Neuronal stem cell (in vitro differentiated cells): ENCODE results near the gene ISG15.

ENCODE experiments used
- DNase-seq: peaks from one replicate; pipeline ENCODE4 v3.0.0-alpha.2; 2013; ENCODE audit warnings: low spot score
- H2AFZ ChIP-seq: one replicate; pipeline ENCODE4 v1.6.1; 2013; ENCODE audit warnings: mild to moderate bottlenecking, low read length, inconsistent platforms
- H2AK5ac ChIP-seq: 2 replicates; pipeline ENCODE4 v1.6.1; 2013; ENCODE audit warnings: low read depth, mild to moderate bottlenecking, inconsistent platforms, low read length, moderate library complexity, mixed read lengths
- H2BK120ac ChIP-seq: 2 replicates; pipeline ENCODE4 v1.6.1; 2013; ENCODE audit warnings: low read depth, mild to moderate bottlenecking, inconsistent platforms, low read length, moderate library complexity, mixed read lengths
- H2BK12ac ChIP-seq: one replicate; pipeline ENCODE4 v1.6.1; 2013; ENCODE audit warnings: low read length, inconsistent platforms
- H2BK15ac ChIP-seq: 2 replicates; pipeline ENCODE4 v1.6.1; 2013; ENCODE audit warnings: mild to moderate bottlenecking, low read length, inconsistent platforms, mixed read lengths
- H2BK5ac ChIP-seq: one replicate; pipeline ENCODE4 v1.6.1; 2013; ENCODE audit warnings: inconsistent platforms, mild to moderate bottlenecking, low read length, moderate library complexity
- H3K14ac ChIP-seq: one replicate; pipeline ENCODE4 v1.6.1; 2013; ENCODE audit warnings: low read length, inconsistent platforms
- H3K18ac ChIP-seq: 2 replicates; pipeline ENCODE4 v1.6.1; 2013; ENCODE audit warnings: low read length, inconsistent platforms
- H3K23ac ChIP-seq: 2 replicates; pipeline ENCODE4 v1.6.1; 2013; ENCODE audit warnings: low read depth, mild to moderate bottlenecking, mixed read lengths, low read length, inconsistent platforms; ENCODE audit not compliant: poor library complexity
- H3K27ac ChIP-seq: replicated peaks from 3 replicates; pipeline ENCODE4 v1.5.1; 2013; ENCODE audit warnings: low read length, inconsistent platforms
- H3K27me3 ChIP-seq, 3 experiments: 2 replicates each; pipeline ENCODE4 v1.6.1; 2013; ENCODE audit warnings: low read length in 3 of 3, mild to moderate bottlenecking in 2 of 3, inconsistent platforms in 1 of 3, low read depth in 1 of 3, mixed read lengths in 1 of 3, moderate library complexity in 1 of 3; ENCODE audit not compliant: control insufficient read depth in 3 of 3, insufficient read depth in 3 of 3
- H3K36me3 ChIP-seq, 2 donors: replicated peaks in 1 of 2; 2 replicates each; pipeline ENCODE4 v1.6.1; 2013; ENCODE audit warnings: low read length in 2 of 2; ENCODE audit not compliant: control insufficient read depth in 2 of 2, insufficient read depth in 2 of 2
- H3K4ac ChIP-seq: 2 replicates; pipeline ENCODE4 v1.6.1; 2013; ENCODE audit warnings: inconsistent platforms, mild to moderate bottlenecking, low read length, moderate library complexity
- H3K4me1 ChIP-seq, 2 donors: 1 replicate in 1 of 2; 2 replicates in 1 of 2; pipeline ENCODE4 v1.6.1; 2013; ENCODE audit warnings: low read length in 2 of 2, low read depth in 1 of 2; ENCODE audit not compliant: control insufficient read depth in 2 of 2, insufficient read depth in 1 of 2
- H3K4me2 ChIP-seq: one replicate; pipeline ENCODE4 v1.6.1; 2013; ENCODE audit warnings: mild to moderate bottlenecking, low read length, inconsistent platforms; ENCODE audit not compliant: insufficient read depth, poor library complexity, severe bottlenecking
- H3K4me3 ChIP-seq, 2 donors: 2 replicates each; pipeline ENCODE4 v1.5.1; 2013; ENCODE audit warnings: low read length in 2 of 2, mild to moderate bottlenecking in 2 of 2, inconsistent platforms in 1 of 2, moderate library complexity in 1 of 2
- H3K79me1 ChIP-seq: one replicate; pipeline ENCODE4 v1.6.1; 2013; ENCODE audit warnings: low read depth, mild to moderate bottlenecking, inconsistent platforms, low read length, moderate library complexity
- H3K9ac ChIP-seq: one replicate; pipeline ENCODE4 v1.6.1; 2013; ENCODE audit warnings: mild to moderate bottlenecking, low read depth, low read length, inconsistent platforms; ENCODE audit not compliant: poor library complexity
- H3K9me3 ChIP-seq, 2 donors: replicated peaks in 1 of 2; 2 replicates each; pipeline versions ENCODE3 to v1.6.1; 2013; ENCODE audit warnings: low read length in 2 of 2, mild to moderate bottlenecking in 2 of 2, inconsistent platforms in 1 of 2, low read depth in 1 of 2, mixed read lengths in 1 of 2, moderate library complexity in 1 of 2; ENCODE audit not compliant: control insufficient read depth in 2 of 2, insufficient read depth in 1 of 2
- H4K8ac ChIP-seq: one replicate; pipeline ENCODE4 v1.6.1; 2013; ENCODE audit warnings: low read depth, mild to moderate bottlenecking, inconsistent platforms, low read length, moderate library complexity
- H4K91ac ChIP-seq: one replicate; pipeline ENCODE4 v1.6.1; 2013; ENCODE audit warnings: low read length, low read depth, mild to moderate bottlenecking, inconsistent platforms; ENCODE audit not compliant: poor library complexity
- WGBS, 2 donors: extraction: QIAGEN DNeasy Blood & Tissue Kit; methylation state at CpG; one replicate each; pipeline ENCODE4 v1.1.7; 2013; ENCODE audit warnings: missing lambda C conversion rate in 2 of 2, mixed read lengths in 1 of 2; ENCODE audit not compliant: insufficient read length in 2 of 2, insufficient replicate concordance in 1 of 2; ENCODE audit errors: extremely low coverage in 2 of 2; 5-methylcytosine and 5-hydroxymethylcytosine counted together

The ISG15 gene

DNA sequence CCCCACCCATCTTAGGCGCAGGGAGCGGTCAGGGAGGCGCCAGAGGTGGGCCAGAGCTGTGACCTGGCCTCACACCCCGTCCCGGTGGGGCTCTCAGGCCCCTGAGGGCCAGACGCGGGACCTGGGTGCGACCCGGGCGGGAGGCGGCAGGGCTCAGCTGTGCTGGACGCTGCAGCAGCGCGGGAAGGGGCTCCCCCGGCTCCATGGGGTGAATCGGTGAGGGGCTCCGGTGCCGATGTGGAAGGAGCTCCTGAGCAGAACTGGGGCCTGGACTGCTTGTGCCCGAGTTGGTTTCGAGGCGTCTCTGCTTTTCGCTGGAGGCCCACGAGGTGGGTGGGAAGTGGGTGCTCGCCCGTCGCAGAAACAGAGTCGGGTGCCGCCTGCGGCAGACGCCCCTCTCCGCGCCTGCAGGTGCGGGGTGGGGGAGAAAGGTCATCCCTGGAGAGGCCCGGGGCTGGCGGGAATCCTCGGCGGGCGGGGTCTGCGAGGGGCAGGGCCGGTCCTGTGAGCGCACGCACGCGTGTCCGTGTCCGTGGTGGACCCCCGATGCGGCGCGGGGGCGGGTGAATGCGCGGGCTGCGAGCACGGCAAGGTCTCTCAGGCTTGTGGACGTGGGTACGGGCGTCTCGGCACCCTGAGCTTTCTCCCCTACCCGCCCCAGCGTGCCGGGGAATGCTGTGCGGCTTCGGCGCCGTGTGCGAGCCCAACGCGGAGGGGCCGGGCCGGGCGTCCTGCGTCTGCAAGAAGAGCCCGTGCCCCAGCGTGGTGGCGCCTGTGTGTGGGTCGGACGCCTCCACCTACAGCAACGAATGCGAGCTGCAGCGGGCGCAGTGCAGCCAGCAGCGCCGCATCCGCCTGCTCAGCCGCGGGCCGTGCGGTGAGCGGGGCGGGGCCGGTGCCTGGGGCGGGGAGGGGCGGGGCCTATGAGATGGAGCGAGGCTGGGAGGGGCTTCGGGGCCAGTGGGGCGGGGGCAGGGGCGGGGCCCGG, 27.0 kb downstream of the ISG15 start:
- H3K4me1 ChIP-seq, result peaks cover 2 to 25% of the 10 kb centered on the region in 2 donors
- peaks cover 45% of the 10 kb centered on the region for H3K79me1 ChIP-seq
- WGBS, 2 donors, result no CpG with 5 or more reads among the region's 99 CpGs
- H2AFZ ChIP-seq, result no peak overlapping the region
- peak overlapping the region; percentile 93 for H3K4ac ChIP-seq
- no peak overlapping the region for H2BK5ac ChIP-seq
- H3K4me3 ChIP-seq, result peak overlapping the region in 1 of 2 donors; percentile 73
- peak overlapping the region; percentile 58 for H2BK15ac ChIP-seq
- peak overlapping the region; percentile 94 for H2BK120ac ChIP-seq
- H3K9ac ChIP-seq, result peak overlapping the region; percentile 94
- peak overlapping the region; percentile 71 for H3K14ac ChIP-seq
- H3K18ac ChIP-seq, result peak overlapping the region; percentile 97
- DNase-seq, result peak; percentile 84
- H3K9me3 ChIP-seq, result no peaks in the 10 kb centered on the region
- peaks cover 50 to 67% of the 10 kb centered on the region in 2 donors for H3K36me3 ChIP-seq
- no peak overlapping the region for H4K91ac ChIP-seq
- H2BK12ac ChIP-seq, result no peak overlapping the region
- H3K27ac ChIP-seq, result no peak overlapping the region
- H4K8ac ChIP-seq, result no peak overlapping the region
- H3K23ac ChIP-seq, result peak overlapping the region; percentile 96
- peak overlapping the region; percentile 90 for H2AK5ac ChIP-seq
- H3K27me3 ChIP-seq, result no peaks in the 10 kb centered on the region
- H3K4me2 ChIP-seq, result peak overlapping the region; percentile 96

DNA sequence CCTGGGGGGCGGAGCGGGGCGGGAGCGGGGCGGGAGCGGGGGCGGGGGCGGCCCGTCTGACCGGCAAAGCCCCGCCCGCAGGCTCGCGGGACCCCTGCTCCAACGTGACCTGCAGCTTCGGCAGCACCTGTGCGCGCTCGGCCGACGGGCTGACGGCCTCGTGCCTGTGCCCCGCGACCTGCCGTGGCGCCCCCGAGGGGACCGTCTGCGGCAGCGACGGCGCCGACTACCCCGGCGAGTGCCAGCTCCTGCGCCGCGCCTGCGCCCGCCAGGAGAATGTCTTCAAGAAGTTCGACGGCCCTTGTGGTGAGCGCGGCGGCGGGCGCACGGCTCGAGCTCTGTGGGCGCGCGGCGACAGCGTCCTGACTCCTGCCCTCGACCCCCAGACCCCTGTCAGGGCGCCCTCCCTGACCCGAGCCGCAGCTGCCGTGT, 27.8 kb downstream of the ISG15 start:
- H4K91ac ChIP-seq, result no peak overlapping the region
- H2BK12ac ChIP-seq, result no peak overlapping the region
- peak overlapping the region; percentile 57 for H3K4me2 ChIP-seq
- peak overlapping the region in 1 of 2 donors; percentile 62 for H3K4me3 ChIP-seq
- H2AFZ ChIP-seq, result no peak overlapping the region
- peaks cover 2 to 25% of the 10 kb centered on the region in 2 donors for H3K4me1 ChIP-seq
- H3K14ac ChIP-seq, result peak overlapping the region; percentile 89
- no peak overlapping the region for H3K27ac ChIP-seq
- no peak overlapping the region for H2BK5ac ChIP-seq
- H4K8ac ChIP-seq, result peak overlapping the region; percentile 17
- peaks cover 53 to 67% of the 10 kb centered on the region in 2 donors for H3K36me3 ChIP-seq
- H2BK120ac ChIP-seq, result no peak overlapping the region
- no peaks in the 10 kb centered on the region for H3K9me3 ChIP-seq
- H2AK5ac ChIP-seq, result peak overlapping the region; percentile 70
- H3K79me1 ChIP-seq, result peaks cover 39% of the 10 kb centered on the region
- peak overlapping the region; percentile 64 for H3K18ac ChIP-seq
- H3K23ac ChIP-seq, result peak overlapping the region; percentile 93
- no peak for DNase-seq
- no CpG with 5 or more reads among the region's 60 CpGs for WGBS, 2 donors
- no peaks in the 10 kb centered on the region for H3K27me3 ChIP-seq
- H3K9ac ChIP-seq, result peak overlapping the region; percentile 77
- no peak overlapping the region for H2BK15ac ChIP-seq
- no peak overlapping the region for H3K4ac ChIP-seq

DNA sequence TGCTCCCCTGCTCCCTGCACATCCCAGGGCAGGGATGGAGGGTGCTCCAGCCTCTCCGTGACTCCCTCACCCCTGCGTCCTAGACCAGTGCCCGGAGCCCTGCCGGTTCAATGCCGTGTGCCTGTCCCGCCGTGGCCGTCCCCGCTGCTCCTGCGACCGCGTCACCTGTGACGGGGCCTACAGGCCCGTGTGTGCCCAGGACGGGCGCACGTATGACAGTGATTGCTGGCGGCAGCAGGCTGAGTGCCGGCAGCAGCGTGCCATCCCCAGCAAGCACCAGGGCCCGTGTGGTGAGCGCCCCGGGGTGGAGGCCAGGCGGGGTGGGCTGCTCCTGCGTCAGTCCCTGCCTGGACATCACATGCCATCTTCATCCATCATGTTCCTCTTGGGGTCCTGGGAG, 28.6 kb downstream of the ISG15 start:
- Histone ChIP-seq H3K23ac (peak overlapping the region; percentile 93), H2BK120ac (no peak overlapping the region), H2BK5ac (no peak overlapping the region), H2BK12ac (peak overlapping the region; percentile 58), H2BK15ac (no peak overlapping the region), H2AFZ (no peak overlapping the region), H3K14ac (peak overlapping the region; percentile 56), H3K4ac (no peak overlapping the region), H3K4me1 (peaks cover 2 to 25% of the 10 kb centered on the region in 2 donors), H4K91ac (no peak overlapping the region), H3K79me1 (peaks cover 34% of the 10 kb centered on the region), H3K9ac (no peak overlapping the region), H4K8ac (no peak overlapping the region), H3K18ac (peak overlapping the region; percentile 71), H3K9me3 (no peaks in the 10 kb centered on the region), H3K27ac (no peak overlapping the region), H3K4me2 (peak overlapping the region; percentile 18), H2AK5ac (no peak overlapping the region), H3K4me3 (no peak overlapping the region), H3K27me3 (no peaks in the 10 kb centered on the region), H3K36me3 (peaks cover 52 to 67% of the 10 kb centered on the region in 2 donors)
- no peak for DNase-seq
- WGBS, 2 donors, result no CpG with 5 or more reads among the region's 25 CpGs

DNA sequence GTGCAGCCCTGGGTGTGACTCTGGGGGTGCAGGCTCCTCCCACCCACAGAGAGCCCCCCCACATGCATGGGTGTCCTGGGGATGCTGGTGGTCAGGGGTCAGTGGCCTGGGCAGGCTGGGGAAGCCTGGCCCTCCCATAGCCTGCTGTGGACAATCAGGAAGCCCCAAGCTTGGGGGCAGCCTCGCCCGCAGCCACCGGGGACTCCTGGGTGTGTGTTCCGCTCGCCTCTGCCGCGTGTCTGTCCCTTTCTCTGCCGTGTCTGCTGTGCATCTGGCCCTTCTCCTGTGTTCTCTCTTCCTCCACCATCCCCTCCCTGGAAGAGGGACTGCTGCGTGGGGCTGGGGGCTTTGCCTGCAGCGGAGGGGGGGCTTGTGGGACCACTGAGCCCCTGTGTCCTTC, 29.5 kb downstream of the ISG15 start:
- no CpG with 5 or more reads among the region's 10 CpGs for WGBS, 2 donors
- peaks cover 49 to 67% of the 10 kb centered on the region in 2 donors for H3K36me3 ChIP-seq
- no peak overlapping the region for H2BK120ac ChIP-seq

More for the DNA sequence above, 29.5 kb downstream of the ISG15 start:
- Histone ChIP-seq H3K27me3 (no peaks in the 10 kb centered on the region), H4K91ac (no peak overlapping the region), H2AFZ (no peak overlapping the region), H3K23ac (peak overlapping the region; percentile 80), H2BK5ac (peak overlapping the region; percentile 75), H2BK15ac (no peak overlapping the region), H3K9me3 (no peaks in the 10 kb centered on the region), H3K14ac (no peak overlapping the region), H3K4me2 (no peak overlapping the region), H3K18ac (no peak overlapping the region), H3K9ac (peak overlapping the region; percentile 72), H3K27ac (no peak overlapping the region), H2AK5ac (no peak overlapping the region), H3K79me1 (peaks cover 34% of the 10 kb centered on the region), H4K8ac (no peak overlapping the region), H3K4me1 (peaks cover 2 to 19% of the 10 kb centered on the region in 2 donors), H3K4me3 (no peak overlapping the region), H3K4ac (peak overlapping the region; percentile 23), H2BK12ac (no peak overlapping the region)
- DNase-seq, result no peak
